Measurements from ENCODE around the gene INHBE. TPM values are rescaled to one million over a fixed set of nuclear protein-coding genes. Genes with fewer than 3 reads are reported as not detected.

Gene INHBE
- total RNA-seq, 2 experiments from 2014 or later = 0.08 TPM; not detected in 1

DNA sequence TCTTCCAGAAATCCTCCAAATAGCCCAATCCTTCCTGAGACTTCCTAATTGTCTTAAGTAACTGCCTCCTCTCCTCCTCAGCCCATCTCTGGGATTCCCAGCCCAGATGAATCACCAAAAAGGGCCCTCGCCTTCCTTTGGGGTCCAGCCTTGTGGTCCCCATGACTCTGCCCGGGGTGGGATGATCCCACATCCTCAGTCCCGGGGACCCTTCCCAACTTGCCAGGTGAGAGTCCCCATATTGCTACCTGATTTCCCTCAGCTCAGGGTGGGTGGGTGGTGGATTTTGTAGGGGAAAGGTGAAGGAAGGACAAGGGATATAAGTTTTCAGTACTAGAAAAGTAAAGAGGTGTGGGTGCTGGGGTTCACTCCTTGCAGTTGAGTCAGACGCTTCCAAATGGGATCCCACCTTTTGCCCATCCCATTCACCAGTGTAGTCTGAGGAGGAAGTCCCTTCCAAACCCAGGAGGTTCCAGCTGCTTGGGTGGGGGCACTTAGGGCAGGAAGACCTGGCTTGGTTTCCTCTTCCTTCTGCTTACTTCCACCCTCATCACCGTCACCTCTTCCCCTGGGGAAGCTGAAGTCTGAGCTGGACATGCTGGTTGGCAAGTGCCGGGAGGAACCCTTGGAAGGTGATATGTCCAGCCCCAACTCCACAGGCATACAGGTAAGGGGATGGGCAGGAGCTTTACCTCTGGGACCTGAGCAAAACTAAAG lies 10.1 kb downstream of the INHBE start:
- H3K27me3 Mint-ChIP-seq = peaks cover 20% of the 10 kb centered on the region
- POLR2A ChIA-PET = interaction anchor here (1.0 to 2.2 kb wide), 4 partner anchors 9 to 35 kb away, joined by 5 to 13 read pairs (median 5); partner anchors contain the start of gene ARHGAP9

DNA sequence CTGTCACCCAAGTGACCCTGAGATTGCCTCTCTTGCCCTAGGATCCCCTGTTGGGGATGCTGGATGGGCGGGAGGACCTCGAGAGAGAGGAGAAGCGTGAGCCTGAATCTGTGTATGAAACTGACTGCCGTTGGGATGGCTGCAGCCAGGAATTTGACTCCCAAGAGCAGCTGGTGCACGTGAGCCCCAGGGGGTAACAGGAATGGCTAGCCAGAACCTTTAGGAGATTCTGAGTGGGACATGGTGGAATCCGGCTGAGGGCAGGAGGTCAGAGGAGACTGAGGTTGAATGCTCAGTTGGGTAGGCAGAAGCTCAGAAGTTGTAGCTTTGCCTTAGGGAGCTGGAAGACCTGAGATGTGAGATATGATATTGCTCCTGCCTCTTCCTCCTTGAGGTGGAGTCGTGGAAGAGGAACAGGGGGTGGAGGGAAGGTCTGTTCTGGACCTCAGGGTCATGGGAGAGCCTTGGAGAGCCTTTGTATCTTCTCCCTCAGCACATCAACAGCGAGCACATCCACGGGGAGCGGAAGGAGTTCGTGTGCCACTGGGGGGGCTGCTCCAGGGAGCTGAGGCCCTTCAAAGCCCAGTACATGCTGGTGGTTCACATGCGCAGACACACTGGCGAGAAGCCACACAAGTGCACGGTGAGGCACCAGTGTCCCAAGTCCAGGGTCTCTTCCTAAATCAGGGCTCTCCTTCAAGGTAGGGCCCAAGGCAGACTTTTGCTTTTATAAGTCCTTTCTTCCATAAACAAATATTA lies 10.8 kb downstream of the INHBE start:
- Mint-ChIP-seq H3K36me3 (ENCODE audit: low read depth) (peaks cover 22% of the 10 kb centered on the region), H3K4me1 (peaks cover 38% of the 10 kb centered on the region), H3K27ac (no peak overlapping the region), H3K27me3 (peaks cover 15% of the 10 kb centered on the region), H3K9me3 (no peaks in the 10 kb centered on the region), H3K4me3 (no peak overlapping the region)
- no peak for DNase-seq
- POLR2A ChIA-PET = interaction anchor here (1.0 to 2.2 kb wide), 4 partner anchors 9 to 36 kb away, joined by 5 to 13 read pairs (median 5); partner anchors contain the start of gene ARHGAP9
- CTCF ChIA-PET = interaction anchor here (0.6 to 9.8 kb wide), 4 partner anchors 9 to 253 kb away, joined by 3 to 204 read pairs (median 8); partner anchors contain the start of gene ARHGAP9

More for the DNA sequence above, 10.1 kb downstream of the INHBE start:
- H3K36me3 Mint-ChIP-seq (ENCODE audit: low read depth) = peaks cover 21% of the 10 kb centered on the region
- H3K27ac Mint-ChIP-seq = no peak overlapping the region
- CTCF ChIA-PET = interaction anchor here (2.3 to 9.8 kb wide), 2 partner anchors 10 to 12 kb away, joined by 12 to 204 read pairs; partner anchors contain the start of gene ARHGAP9
- DNase-seq = no peak
- H3K4me3 Mint-ChIP-seq = no peak overlapping the region
- peaks cover 42% of the 10 kb centered on the region for H3K4me1 Mint-ChIP-seq
- H3K9me3 Mint-ChIP-seq = no peaks in the 10 kb centered on the region

DNA sequence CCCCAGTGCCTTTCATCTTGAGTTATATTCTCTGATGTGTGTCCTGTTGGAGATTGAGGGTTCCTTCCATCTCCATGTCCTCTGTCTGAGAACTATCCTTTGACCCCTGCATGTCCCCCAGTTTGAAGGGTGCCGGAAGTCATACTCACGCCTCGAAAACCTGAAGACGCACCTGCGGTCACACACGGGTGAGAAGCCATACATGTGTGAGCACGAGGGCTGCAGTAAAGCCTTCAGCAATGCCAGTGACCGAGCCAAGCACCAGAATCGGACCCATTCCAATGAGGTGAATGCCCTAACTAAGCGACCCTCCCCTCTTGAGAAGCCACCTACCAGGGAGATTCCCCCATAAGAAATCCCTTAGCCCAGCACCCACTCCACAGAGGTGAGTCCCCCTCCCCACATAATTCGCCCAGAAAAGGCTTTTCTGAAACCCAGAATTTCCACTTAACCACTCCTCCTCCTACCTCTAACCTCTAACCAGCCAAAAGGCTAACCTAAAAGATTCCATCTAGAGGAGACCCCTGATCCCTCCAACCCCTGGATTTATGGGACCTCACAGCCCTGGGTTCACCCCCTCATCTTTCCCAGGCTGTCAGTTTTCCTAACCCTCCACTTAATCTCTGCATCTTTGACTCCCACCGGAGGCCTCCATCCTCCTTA lies 12.2 kb downstream of the INHBE start:
- Mint-ChIP-seq H3K4me3 (no peak overlapping the region), H3K9me3 (no peaks in the 10 kb centered on the region), H3K27me3 (peaks cover 5% of the 10 kb centered on the region), H3K4me1 (peaks cover 28% of the 10 kb centered on the region), H3K27ac (no peak overlapping the region), H3K36me3 (ENCODE audit: low read depth) (peaks cover 31% of the 10 kb centered on the region)
- DNase-seq = no peak
- CTCF ChIA-PET = interaction anchor here (15.2 kb wide), 1 partner anchor 5 kb away, joined by 204 read pairs; the partner anchor contains the start of gene GLI1
- POLR2A ChIA-PET = no interaction called here

DNA sequence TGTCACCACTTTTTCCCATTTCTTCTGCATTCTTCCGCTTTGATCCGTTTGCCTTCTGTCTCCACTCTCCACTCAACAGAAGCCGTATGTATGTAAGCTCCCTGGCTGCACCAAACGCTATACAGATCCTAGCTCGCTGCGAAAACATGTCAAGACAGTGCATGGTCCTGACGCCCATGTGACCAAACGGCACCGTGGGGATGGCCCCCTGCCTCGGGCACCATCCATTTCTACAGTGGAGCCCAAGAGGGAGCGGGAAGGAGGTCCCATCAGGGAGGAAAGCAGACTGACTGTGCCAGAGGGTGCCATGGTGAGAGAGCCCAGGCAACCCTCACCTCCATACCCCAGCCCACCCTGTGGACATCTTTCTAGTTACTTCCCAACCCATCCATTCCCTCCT lies 12.8 kb downstream of the INHBE start:
- Mint-ChIP-seq H3K27me3 (no peaks in the 10 kb centered on the region), H3K27ac (no peak overlapping the region), H3K4me1 (peaks cover 25% of the 10 kb centered on the region), H3K4me3 (no peak overlapping the region), H3K36me3 (ENCODE audit: low read depth) (peaks cover 36% of the 10 kb centered on the region), H3K9me3 (no peaks in the 10 kb centered on the region)
- DNase-seq = no peak
- CTCF ChIA-PET = interaction anchor here (1.2 to 15.2 kb wide), 2 partner anchors 6 to 9 kb away, joined by 3 to 204 read pairs; partner anchors contain the start of gene GLI1
- POLR2A ChIA-PET = interaction anchor here (0.6 kb wide), 1 partner anchor 1153 kb away, joined by 6 read pairs; no protein-coding TSS in a partner anchor

DNA sequence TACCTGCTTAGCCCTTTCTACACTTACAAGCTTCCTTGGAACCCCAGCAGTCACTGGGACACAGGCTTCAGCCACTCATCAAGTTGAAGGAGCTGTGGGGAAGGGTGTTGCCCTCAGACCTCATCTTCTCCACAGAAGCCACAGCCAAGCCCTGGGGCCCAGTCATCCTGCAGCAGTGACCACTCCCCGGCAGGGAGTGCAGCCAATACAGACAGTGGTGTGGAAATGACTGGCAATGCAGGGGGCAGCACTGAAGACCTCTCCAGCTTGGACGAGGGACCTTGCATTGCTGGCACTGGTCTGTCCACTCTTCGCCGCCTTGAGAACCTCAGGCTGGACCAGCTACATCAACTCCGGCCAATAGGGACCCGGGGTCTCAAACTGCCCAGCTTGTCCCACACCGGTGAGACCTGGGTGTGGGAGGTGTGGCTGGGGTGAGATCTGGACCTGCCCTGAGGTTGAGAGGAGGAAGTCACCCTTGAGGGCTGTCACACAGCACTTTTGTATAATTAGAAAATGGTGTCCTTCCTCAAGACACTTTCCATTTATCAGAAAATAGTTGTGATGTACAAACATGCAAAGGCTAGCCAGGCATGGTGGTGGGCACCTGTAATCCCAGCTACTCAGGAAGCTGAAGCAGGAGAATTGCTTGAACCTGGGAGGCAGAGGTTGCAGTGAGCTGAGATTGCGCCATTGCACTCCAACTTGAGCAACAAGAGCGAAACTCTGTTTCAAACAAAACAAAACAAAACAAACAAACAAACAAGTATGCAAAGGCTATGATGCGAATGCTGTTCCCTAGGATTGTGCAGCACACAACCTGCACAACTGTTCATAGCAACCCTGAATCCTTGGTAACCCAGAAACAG lies 14.4 kb downstream of the INHBE start:
- H3K27ac Mint-ChIP-seq = no peak overlapping the region
- ChIA-PET CTCF (interaction anchor here (0.6 to 15.2 kb wide), 2 partner anchors 8 to 13 kb away, joined by 3 to 204 read pairs; partner anchors contain the start of gene GLI1), POLR2A (interaction anchor here (1.6 kb wide), 1 partner anchor 11 kb away, joined by 6 read pairs; no protein-coding TSS in a partner anchor)
- no peaks in the 10 kb centered on the region for H3K9me3 Mint-ChIP-seq
- no peak for DNase-seq
- H3K27me3 Mint-ChIP-seq = no peaks in the 10 kb centered on the region
- H3K4me1 Mint-ChIP-seq = peaks cover 23% of the 10 kb centered on the region
- no peak overlapping the region for H3K4me3 Mint-ChIP-seq
- H3K36me3 Mint-ChIP-seq (ENCODE audit: low read depth) = peaks cover 50% of the 10 kb centered on the region

DNA sequence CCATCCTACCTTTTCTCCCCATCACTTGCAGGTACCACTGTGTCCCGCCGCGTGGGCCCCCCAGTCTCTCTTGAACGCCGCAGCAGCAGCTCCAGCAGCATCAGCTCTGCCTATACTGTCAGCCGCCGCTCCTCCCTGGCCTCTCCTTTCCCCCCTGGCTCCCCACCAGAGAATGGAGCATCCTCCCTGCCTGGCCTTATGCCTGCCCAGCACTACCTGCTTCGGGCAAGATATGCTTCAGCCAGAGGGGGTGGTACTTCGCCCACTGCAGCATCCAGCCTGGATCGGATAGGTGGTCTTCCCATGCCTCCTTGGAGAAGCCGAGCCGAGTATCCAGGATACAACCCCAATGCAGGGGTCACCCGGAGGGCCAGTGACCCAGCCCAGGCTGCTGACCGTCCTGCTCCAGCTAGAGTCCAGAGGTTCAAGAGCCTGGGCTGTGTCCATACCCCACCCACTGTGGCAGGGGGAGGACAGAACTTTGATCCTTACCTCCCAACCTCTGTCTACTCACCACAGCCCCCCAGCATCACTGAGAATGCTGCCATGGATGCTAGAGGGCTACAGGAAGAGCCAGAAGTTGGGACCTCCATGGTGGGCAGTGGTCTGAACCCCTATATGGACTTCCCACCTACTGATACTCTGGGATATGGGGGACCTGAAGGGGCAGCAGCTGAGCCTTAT lies 15.3 kb downstream of the INHBE start:
- no peak overlapping the region for H3K27ac Mint-ChIP-seq
- H3K36me3 Mint-ChIP-seq (ENCODE audit: low read depth) = peaks cover 56% of the 10 kb centered on the region
- H3K4me1 Mint-ChIP-seq = peaks cover 22% of the 10 kb centered on the region
- no peaks in the 10 kb centered on the region for H3K27me3 Mint-ChIP-seq
- CTCF ChIA-PET = interaction anchor here (0.6 to 15.2 kb wide), 2 partner anchors 8 to 14 kb away, joined by 3 to 204 read pairs; partner anchors contain the start of gene GLI1
- DNase-seq = no peak
- H3K9me3 Mint-ChIP-seq = no peaks in the 10 kb centered on the region
- POLR2A ChIA-PET = interaction anchor here (1.6 kb wide), 1 partner anchor 12 kb away, joined by 6 read pairs; no protein-coding TSS in a partner anchor
- H3K4me3 Mint-ChIP-seq = no peak overlapping the region

DNA sequence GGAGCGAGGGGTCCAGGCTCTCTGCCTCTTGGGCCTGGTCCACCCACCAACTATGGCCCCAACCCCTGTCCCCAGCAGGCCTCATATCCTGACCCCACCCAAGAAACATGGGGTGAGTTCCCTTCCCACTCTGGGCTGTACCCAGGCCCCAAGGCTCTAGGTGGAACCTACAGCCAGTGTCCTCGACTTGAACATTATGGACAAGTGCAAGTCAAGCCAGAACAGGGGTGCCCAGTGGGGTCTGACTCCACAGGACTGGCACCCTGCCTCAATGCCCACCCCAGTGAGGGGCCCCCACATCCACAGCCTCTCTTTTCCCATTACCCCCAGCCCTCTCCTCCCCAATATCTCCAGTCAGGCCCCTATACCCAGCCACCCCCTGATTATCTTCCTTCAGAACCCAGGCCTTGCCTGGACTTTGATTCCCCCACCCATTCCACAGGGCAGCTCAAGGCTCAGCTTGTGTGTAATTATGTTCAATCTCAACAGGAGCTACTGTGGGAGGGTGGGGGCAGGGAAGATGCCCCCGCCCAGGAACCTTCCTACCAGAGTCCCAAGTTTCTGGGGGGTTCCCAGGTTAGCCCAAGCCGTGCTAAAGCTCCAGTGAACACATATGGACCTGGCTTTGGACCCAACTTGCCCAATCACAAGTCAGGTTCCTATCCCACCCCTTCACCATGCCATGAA lies 16.0 kb downstream of the INHBE start:
- ChIA-PET POLR2A (interaction anchor here (1.3 kb wide), 1 partner anchor 11 kb away, joined by 4 read pairs; no protein-coding TSS in a partner anchor), CTCF (interaction anchor here (15.2 kb wide), 1 partner anchor 9 kb away, joined by 204 read pairs; the partner anchor contains the start of gene GLI1)
- Mint-ChIP-seq H3K36me3 (ENCODE audit: low read depth) (peaks cover 57% of the 10 kb centered on the region), H3K27me3 (no peaks in the 10 kb centered on the region), H3K4me3 (no peak overlapping the region), H3K4me1 (peaks cover 25% of the 10 kb centered on the region), H3K9me3 (no peaks in the 10 kb centered on the region), H3K27ac (no peak overlapping the region)
- no peak for DNase-seq

DNA sequence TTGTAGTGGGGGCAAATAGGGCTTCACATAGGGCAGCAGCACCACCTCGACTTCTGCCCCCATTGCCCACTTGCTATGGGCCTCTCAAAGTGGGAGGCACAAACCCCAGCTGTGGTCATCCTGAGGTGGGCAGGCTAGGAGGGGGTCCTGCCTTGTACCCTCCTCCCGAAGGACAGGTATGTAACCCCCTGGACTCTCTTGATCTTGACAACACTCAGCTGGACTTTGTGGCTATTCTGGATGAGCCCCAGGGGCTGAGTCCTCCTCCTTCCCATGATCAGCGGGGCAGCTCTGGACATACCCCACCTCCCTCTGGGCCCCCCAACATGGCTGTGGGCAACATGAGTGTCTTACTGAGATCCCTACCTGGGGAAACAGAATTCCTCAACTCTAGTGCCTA lies 16.6 kb downstream of the INHBE start:
- H3K9me3 Mint-ChIP-seq = no peaks in the 10 kb centered on the region
- H3K27ac Mint-ChIP-seq = no peak overlapping the region
- POLR2A ChIA-PET = interaction anchor here (1.3 kb wide), 1 partner anchor 11 kb away, joined by 4 read pairs; no protein-coding TSS in a partner anchor
- no peaks in the 10 kb centered on the region for H3K27me3 Mint-ChIP-seq
- CTCF ChIA-PET = interaction anchor here (15.2 kb wide), 1 partner anchor 10 kb away, joined by 204 read pairs; the partner anchor contains the start of gene GLI1
- peaks cover 63% of the 10 kb centered on the region for H3K36me3 Mint-ChIP-seq (ENCODE audit: low read depth)
- H3K4me1 Mint-ChIP-seq = peaks cover 28% of the 10 kb centered on the region
- DNase-seq = no peak
- H3K4me3 Mint-ChIP-seq = no peak overlapping the region

DNA sequence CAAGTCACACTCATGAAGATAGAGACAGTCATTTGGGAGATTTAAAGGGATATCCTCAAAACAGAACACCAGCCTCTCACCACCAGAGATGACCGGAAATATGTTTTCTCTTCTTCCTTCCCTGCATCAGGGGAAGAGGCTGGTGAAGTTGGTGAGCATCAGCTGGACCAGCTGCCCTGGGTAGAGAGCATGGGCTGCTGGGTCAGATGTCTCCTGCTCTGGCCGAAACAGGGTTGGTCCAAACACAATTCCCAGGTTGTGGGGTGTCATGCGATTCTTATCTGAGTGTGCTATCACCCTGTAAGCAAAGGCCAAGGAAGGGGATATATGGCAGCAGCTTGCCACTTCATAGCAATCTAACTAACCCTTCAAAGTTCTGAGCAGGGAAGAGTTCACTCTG lies 17.3 kb downstream of the INHBE start:
- Mint-ChIP-seq H3K36me3 (ENCODE audit: low read depth) (peaks cover 70% of the 10 kb centered on the region), H3K4me3 (no peak overlapping the region), H3K9me3 (no peaks in the 10 kb centered on the region), H3K27me3 (no peaks in the 10 kb centered on the region), H3K4me1 (peaks cover 28% of the 10 kb centered on the region), H3K27ac (no peak overlapping the region)
- ChIA-PET CTCF (interaction anchor here (15.2 kb wide), 1 partner anchor 10 kb away, joined by 204 read pairs; the partner anchor contains the start of gene GLI1), POLR2A (interaction anchor here (1.3 kb wide), 1 partner anchor 12 kb away, joined by 4 read pairs; no protein-coding TSS in a partner anchor)
- DNase-seq = no peak

DNA sequence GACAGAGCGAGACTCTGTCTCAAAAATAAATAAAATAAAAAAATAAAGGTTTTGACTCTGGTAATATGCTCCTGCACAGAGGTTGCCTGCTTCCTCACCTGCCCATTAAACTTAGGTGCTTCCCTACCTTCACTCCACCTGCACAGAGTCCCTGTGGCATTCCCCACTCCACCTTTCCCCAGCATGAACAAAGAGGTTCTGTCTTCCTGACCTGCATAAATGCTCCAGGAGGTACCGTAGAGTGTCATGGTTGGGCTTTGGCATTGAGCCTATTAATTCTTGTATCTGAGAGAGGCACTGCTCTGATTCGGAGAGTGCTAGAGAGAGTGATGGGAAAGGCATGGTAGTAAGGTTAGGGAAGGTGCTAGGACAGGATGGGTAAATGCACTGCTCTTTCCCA lies 18.3 kb downstream of the INHBE start:
- no peak overlapping the region for H3K4me3 Mint-ChIP-seq
- H3K36me3 Mint-ChIP-seq (ENCODE audit: low read depth) = peaks cover 71% of the 10 kb centered on the region
- ChIA-PET CTCF (interaction anchor here (0.7 to 15.2 kb wide), 3 partner anchors 11 to 244 kb away, joined by 3 to 204 read pairs (median 4); partner anchors contain the start of genes GLI1 and SHMT2), POLR2A (interaction anchor here (7.9 kb wide), 1 partner anchor 13 kb away, joined by 72 read pairs; the partner anchor contains the start of gene GLI1)
- no peaks in the 10 kb centered on the region for H3K9me3 Mint-ChIP-seq
- peaks cover 32% of the 10 kb centered on the region for H3K4me1 Mint-ChIP-seq
- DNase-seq = no peak
- H3K27ac Mint-ChIP-seq = no peak overlapping the region
- H3K27me3 Mint-ChIP-seq = no peaks in the 10 kb centered on the region
